Measurements from ENCODE around the gene OR2V1. TPM values are rescaled to one million over a fixed set of nuclear protein-coding genes. Genes with fewer than 3 reads are reported as not detected.
A peak's percentile ranks its signal among the peaks of the same experiment; 100 is the strongest.

The OR2V1 gene
- total and polyA plus RNA-seq, 2 experiments from 2014 or later, result not detected

GRCh38 chr5:181084621-181085195, 46.3 kb downstream of the OR2V1 start:
- no peak overlapping the region for H3K27ac Mint-ChIP-seq
- peaks cover 32% of the 10 kb centered on the region for H3K27me3 ChIP-seq (ENCODE audit: insufficient read depth)
- H3K4me1 Mint-ChIP-seq, result peaks cover 17% of the 10 kb centered on the region
- H3K79me2 ChIP-seq (replicated peaks; ENCODE audit: insufficient read depth), result no peaks in the 10 kb centered on the region
- H3K4me3 ChIP-seq, result peak overlapping the region; percentile 49
- no peaks in the 10 kb centered on the region; the same call in 1 of the 2 replicates for H4K20me1 ChIP-seq (replicated peaks; ENCODE audit: insufficient read depth)
- ATAC-seq (peak; percentile 25), DNase-seq (ENCODE audit: low spot score) (peak; percentile 36)
- no peak overlapping the region for H3K27ac ChIP-seq (ENCODE audit: low read depth)
- H3F3A ChIP-seq (replicated peaks; ENCODE audit: low read depth), result 0 out of 2 replicates have a peak, but pooled peaks cover 4% of the 10 kb centered on the region
- no peaks in the 10 kb centered on the region; the same call in 2 of the 3 replicates for H3K9me3 Mint-ChIP-seq
- H3K4me1 ChIP-seq (ENCODE audit: insufficient read depth), result peaks cover 13% of the 10 kb centered on the region; the same call in 1 of the 2 replicates
- peak overlapping the region; percentile 59; the same call in 2 of the 3 replicates for H3K4me3 Mint-ChIP-seq
- H3K36me3 ChIP-seq (ENCODE audit: insufficient read depth), result no peaks in the 10 kb centered on the region
- H3K4me2 ChIP-seq, result peak overlapping the region; percentile 76
- H2AFZ ChIP-seq, result peak overlapping the region; percentile 99
- H3K36me3 Mint-ChIP-seq (ENCODE audit: low read depth), result no peaks in the 10 kb centered on the region
- H3K9me2 ChIP-seq (ENCODE audit: insufficient read depth), result no peaks in the 10 kb centered on the region
- TF ChIP-seq ZNF331 (CRISPR knock-in tag; IDR thresholded peaks at IDR 0.05; ENCODE audit: low read depth) (no peak), NANOG (IDR thresholded peaks at IDR 0.05; ENCODE audit: borderline replicate concordance) (no peak), STAT1 (IDR thresholded peaks at IDR 0.05; ENCODE audit: unreplicated experiment) (no peak), JUNB (IDR thresholded peaks at IDR 0.05; ENCODE audit: unreplicated experiment) (no peak), EZH2 (IDR thresholded peaks at IDR 0.05; ENCODE audit: low read depth, unreplicated experiment) (no peak), CTCF (conservative IDR thresholded peaks at IDR 0.05; ENCODE audit: low read depth in 2 of 2) (no peak), EZH2phosphoT487 (IDR thresholded peaks at IDR 0.05; ENCODE audit: unreplicated experiment) (no peak), ZNF114 (CRISPR knock-in tag; IDR thresholded peaks at IDR 0.05) (no peak), CREB1 (CRISPR knock-in tag; IDR thresholded peaks at IDR 0.05; ENCODE audit: low read depth) (no peak), REST (IDR thresholded peaks at IDR 0.05; ENCODE audit: unreplicated experiment) (no peak)
- TF ChIP-seq, protein P1, sequence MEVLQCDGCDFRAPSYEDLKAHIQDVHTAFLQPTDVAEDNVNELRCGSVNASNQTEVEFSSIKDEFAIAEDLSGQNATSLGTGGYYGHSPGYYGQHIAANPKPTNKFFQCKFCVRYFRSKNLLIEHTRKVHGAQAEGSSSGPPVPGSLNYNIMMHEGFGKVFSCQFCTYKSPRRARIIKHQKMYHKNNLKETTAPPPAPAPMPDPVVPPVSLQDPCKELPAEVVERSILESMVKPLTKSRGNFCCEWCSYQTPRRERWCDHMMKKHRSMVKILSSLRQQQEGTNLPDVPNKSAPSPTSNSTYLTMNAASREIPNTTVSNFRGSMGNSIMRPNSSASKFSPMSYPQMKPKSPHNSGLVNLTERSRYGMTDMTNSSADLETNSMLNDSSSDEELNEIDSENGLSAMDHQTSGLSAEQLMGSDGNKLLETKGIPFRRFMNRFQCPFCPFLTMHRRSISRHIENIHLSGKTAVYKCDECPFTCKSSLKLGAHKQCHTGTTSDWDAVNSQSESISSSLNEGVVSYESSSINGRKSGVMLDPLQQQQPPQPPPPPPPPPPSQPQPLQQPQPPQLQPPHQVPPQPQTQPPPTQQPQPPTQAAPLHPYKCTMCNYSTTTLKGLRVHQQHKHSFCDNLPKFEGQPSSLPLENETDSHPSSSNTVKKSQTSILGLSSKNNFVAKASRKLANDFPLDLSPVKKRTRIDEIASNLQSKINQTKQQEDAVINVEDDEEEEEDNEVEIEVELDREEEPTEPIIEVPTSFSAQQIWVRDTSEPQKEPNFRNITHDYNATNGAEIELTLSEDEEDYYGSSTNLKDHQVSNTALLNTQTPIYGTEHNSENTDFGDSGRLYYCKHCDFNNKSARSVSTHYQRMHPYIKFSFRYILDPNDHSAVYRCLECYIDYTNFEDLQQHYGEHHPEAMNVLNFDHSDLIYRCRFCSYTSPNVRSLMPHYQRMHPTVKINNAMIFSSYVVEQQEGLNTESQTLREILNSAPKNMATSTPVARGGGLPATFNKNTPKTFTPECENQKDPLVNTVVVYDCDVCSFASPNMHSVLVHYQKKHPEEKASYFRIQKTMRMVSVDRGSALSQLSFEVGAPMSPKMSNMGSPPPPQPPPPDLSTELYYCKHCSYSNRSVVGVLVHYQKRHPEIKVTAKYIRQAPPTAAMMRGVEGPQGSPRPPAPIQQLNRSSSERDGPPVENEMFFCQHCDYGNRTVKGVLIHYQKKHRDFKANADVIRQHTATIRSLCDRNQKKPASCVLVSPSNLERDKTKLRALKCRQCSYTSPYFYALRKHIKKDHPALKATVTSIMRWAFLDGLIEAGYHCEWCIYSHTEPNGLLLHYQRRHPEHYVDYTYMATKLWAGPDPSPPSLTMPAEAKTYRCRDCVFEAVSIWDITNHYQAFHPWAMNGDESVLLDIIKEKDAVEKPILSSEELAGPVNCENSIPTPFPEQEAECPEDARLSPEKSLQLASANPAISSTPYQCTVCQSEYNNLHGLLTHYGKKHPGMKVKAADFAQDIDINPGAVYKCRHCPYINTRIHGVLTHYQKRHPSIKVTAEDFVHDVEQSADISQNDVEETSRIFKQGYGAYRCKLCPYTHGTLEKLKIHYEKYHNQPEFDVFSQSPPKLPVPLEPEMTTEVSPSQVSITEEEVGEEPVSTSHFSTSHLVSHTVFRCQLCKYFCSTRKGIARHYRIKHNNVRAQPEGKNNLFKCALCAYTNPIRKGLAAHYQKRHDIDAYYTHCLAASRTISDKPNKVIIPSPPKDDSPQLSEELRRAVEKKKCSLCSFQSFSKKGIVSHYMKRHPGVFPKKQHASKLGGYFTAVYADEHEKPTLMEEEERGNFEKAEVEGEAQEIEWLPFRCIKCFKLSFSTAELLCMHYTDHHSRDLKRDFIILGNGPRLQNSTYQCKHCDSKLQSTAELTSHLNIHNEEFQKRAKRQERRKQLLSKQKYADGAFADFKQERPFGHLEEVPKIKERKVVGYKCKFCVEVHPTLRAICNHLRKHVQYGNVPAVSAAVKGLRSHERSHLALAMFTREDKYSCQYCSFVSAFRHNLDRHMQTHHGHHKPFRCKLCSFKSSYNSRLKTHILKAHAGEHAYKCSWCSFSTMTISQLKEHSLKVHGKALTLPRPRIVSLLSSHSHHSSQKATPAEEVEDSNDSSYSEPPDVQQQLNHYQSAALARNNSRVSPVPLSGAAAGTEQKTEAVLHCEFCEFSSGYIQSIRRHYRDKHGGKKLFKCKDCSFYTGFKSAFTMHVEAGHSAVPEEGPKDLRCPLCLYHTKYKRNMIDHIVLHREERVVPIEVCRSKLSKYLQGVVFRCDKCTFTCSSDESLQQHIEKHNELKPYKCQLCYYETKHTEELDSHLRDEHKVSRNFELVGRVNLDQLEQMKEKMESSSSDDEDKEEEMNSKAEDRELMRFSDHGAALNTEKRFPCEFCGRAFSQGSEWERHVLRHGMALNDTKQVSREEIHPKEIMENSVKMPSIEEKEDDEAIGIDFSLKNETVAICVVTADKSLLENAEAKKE (CRISPR knock-in tag; IDR thresholded peaks at IDR 0.05), result no peak
- TF ChIP-seq, protein P2, sequence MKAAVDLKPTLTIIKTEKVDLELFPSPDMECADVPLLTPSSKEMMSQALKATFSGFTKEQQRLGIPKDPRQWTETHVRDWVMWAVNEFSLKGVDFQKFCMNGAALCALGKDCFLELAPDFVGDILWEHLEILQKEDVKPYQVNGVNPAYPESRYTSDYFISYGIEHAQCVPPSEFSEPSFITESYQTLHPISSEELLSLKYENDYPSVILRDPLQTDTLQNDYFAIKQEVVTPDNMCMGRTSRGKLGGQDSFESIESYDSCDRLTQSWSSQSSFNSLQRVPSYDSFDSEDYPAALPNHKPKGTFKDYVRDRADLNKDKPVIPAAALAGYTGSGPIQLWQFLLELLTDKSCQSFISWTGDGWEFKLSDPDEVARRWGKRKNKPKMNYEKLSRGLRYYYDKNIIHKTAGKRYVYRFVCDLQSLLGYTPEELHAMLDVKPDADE (IDR thresholded peaks at IDR 0.05), result no peak
- peaks cover 15% of the 10 kb centered on the region for H3K27me3 Mint-ChIP-seq (ENCODE audit: insufficient read depth, low read depth, poor library complexity)
